Measurements from ENCODE around the gene IL16.
"Not testable (repeated sequence)": the region's sequence is repeated elsewhere in the genome, so short reads cannot be mapped to it uniquely, and the experiment has no call there.

The IL16 gene

DNA sequence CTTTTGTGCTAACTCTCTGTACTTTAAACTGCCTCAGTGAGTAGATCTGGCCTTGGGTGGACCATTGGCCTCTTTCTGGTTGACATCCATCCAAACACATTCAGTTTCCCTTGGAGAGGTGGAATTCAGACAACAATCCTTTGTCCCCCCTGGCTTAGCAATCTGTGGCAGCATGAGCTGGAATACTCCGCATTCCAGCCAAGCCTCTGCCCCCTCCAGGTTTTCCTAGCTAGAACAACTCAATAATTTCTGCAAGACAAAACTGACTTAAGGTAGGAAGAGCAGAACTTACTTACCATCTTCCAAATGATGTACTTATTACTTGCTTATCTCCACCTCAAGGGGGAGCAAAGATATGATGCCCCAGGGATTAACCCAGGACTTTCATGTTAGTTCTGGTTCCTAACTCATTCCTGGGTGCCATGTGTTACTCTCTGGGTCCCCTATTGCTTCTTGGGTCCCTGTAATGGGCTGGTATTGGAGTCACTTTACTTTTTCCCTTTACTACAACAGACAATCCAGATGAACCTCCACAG is 21.8 kb upstream of the IL16 start:
- DNase-seq (ENCODE audit: low spot score) = no peak

DNA sequence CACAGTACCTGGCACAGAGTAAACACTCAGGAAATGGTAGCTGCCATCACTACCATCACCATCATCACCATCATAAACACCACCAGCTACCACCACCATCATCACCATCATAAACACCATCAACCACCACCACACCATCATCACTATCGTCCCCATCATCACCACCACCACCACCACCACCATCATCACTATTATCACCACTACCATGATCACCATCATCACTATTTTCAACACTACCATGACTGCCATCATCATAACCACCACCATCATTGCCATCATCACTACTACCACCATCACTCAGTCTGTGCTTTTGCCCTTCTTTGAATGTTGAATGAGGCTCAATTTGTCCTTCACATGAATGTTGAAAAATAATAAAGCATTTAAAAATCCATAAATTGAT is 21.2 kb upstream of the IL16 start:
- DNase-seq (ENCODE audit: low spot score) = no peak

GRCh38 chr15:81176291-81176893 is 20.3 kb upstream of the IL16 start:
- DNase-seq (ENCODE audit: low spot score) = no peak

- no peak for DNase-seq (ENCODE audit: low spot score)
These were observed 18.3 kb upstream of the IL16 start for GRCh38 chr15:81178365-81178764.

DNA sequence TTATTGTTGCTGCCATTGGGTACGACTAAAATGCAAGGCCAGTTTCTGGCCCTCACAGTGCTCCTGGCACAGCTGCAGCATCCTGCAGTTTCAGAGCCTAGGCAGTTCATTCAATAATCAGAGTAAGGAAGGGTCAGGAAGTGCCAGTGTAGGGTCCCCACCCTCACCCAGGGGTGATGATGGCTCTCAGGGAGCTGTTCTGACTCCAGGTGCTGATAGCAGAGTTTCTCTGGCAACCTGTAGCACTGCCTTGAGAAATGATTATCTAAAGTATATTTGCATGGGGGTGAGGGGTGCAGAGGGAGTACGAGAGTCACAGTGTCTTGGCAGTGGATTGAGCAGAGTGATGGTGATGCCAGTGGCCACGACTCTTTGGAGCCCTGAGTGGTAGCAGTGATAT is 15.5 kb upstream of the IL16 start:
- no peak for DNase-seq (ENCODE audit: low spot score)

DNA sequence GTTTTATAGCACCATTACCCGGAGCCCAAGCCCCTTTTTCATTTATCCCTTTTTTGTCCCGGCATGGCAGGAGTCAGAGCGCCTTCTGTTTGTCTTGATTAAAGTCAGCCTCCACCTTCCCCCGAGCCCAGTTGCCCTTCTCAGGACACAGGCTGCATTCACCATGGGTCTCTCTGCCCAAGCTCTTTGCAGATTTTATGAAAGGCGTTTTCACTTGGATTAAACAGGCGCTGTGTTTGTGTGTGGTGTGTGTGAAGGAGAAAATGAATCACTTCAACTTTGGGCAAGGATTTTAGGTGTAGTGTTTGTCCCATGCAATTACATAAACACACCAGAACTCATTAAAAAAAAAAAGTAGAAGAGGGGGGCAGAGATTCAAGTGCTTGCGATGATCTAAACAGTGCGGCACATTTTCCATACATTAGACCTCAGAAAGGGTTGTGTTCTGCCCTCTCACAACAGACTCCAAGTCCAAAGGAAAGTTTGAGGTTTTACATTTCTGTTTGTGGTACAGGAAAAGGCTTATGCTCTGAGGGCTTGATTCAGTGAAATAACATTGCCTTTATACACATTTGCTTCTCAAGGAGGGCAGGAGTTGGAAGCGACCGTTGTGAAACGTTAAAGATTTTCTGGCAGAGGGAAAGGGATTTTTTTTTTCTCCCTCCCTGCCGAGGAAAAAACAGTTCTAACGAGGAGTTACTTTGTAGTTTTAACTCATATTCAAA is 14.5 kb upstream of the IL16 start:
- no peak for DNase-seq (ENCODE audit: low spot score)

DNA sequence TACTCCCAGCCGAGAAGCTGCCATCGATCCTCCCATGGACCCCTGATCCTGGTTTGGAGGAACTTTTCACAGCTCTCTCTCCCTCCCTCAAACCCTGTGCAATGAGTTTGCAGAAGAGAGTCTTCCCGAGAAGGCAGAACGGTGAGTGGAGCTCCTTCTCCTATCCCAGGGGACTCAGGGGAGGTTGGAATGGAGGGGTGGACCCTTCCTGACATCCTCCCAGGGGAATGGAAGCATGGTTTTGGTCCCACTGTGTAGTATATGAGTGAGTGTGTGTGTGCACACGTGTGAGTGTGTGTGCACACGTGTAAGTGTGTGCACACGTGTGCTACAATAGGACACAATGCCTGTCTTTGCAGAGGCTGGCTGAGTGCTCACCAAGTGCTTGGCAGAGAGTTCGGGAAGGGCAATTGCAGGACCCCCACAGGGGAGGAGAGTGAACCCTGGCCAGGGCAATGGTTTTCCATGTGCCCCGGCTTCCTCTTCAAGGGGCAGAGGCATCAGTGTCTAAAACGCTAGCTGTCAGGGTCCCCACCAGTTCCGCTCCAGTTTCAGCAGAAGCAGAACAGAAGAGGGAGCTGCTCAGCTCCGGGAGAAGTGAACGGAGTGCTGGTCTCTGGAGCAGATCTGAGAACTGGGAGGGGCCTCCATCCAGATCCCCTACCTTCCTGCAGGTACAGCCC is 13.8 kb upstream of the IL16 start:
- DNase-seq (ENCODE audit: low spot score) = no peak

DNA sequence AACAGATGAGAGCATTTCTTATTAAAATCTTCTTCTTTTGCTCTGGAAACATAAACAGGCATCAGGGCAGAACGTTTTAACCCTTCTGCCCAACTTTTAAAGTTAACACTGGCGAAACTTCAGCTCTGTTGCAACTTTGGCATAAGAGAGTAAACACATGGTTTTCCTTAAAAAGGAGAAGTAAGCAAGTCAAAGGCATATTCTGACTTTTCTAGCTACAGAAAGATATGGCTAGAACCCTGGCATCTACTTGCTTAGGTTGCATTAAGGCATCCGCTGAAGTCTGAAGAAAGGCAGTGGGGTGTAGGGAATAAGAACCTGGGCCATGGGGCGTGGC is 13.3 kb upstream of the IL16 start:
- no peak for DNase-seq (ENCODE audit: low spot score)

- DNase-seq (ENCODE audit: low spot score) = no peak
These were observed 12.5 kb upstream of the IL16 start for GRCh38 chr15:81184188-81184587.

DNA sequence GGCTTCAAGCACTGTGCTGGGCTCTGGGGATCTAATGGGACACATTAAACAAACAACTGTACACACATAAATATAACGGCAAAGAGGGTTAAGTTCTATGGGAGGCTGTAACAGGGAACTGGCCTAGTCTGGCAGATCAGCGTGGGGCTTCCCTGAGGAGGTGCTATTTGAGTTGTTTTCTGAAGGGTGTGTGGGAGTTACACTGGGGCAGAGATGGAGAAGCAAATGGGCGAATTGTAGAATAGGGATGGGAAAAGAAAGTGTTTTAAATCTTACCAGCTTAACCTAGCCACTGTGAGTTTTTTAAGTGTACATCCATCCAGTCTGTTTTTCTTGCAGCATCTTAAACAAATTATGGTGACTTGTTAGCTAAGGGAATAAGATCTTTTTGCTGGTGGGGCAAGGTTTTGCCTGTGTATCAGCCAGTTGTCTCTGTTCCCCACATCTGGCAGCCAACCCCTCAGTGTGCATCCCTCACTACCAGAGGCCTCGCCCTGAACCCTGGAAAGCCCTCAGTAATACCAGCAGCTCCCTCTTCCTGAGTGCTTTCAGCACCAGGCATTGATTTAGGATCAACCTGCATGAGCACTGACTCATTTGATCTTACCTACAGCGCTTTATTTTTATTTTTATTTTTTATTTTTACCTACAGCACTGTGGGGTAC is 10.9 kb upstream of the IL16 start:
- no peak for DNase-seq (ENCODE audit: low spot score)

DNA sequence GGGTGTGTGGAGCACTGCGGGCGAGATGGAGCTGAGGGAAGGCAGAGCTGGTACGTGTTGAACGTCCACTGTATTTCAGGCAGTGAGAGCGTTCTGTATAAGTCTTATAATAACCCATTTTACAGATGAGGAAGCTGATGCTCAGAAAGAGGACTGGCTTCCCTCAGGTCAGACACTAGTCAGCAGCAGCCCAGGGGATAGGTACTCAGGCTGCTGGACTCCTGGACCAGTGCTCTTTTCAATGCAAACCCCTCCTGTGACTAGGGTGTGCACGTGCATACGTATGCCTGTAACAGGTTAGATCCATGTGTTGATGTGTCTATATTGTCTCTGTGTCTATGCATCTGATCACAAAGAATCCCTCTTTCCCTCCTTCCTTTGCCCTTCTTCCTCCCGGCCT is 8.3 kb upstream of the IL16 start:
- no peak for DNase-seq (ENCODE audit: low spot score)

DNA sequence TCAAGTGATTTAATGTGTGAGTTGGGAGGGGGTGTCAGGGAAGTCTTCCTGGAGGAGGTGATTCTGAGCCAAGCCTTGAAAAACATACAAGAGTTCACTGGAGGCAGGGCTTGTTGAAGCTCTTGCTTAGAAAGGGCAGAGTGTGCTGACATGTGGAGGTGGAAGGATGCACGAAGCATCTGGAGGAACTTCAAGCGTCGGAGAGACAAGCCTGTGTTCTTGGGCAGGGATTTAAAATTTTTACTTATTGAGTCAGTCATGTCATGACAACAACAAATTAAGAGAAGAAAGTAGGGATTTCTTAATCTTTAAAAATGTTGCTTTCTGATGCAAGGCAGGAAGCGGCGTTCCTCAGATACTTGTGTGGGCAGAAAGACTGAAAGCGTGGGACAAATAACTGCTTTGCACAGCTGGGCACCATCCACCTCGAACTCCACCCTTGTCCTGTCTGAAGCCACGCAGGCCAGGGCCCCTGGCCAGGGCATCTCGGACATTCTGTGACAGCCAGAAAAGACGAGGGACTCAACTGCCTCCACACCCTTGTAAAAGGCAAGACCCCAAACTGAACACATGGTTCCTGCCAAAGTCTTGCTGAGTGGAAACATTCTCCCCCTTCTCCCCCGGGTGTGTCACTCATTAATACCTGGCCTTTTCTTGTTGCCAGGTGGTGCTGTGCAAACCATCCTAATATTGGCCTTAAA is 6.9 kb upstream of the IL16 start:
- DNase-seq (ENCODE audit: low spot score) = no peak

GRCh38 chr15:81190922-81191507 is 5.7 kb upstream of the IL16 start:
- DNase-seq (ENCODE audit: low spot score) = no peak

- no peak for DNase-seq (ENCODE audit: low spot score)
These were observed 5.0 kb upstream of the IL16 start for GRCh38 chr15:81191701-81192100.

DNA sequence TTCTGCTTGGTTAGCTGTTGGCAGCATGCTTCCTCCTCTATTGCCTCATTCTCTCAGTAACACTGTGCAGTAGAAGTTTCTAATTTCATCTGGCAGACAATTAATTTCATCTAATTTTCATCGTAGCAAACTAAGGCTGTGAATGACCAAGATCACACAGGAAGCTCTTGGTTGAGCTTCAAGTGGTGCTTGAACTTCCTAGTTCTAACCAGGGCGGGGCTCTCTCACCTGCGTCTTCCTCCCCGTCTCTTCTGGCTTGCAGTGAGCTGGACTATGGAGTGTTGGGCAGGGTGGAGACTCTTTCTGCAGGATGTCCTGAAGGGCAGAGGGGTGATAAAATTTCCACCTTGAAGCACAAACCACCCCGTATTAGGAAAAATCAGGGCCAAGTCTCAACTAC is 2.0 kb upstream of the IL16 start:
- no peak for DNase-seq (ENCODE audit: low spot score)

- DNase-seq (ENCODE audit: low spot score) = no peak
These were observed 1.3 kb upstream of the IL16 start for GRCh38 chr15:81195339-81195864.

GRCh38 chr15:81197255-81197630 is 564 bp downstream of the IL16 start:
- no peak for DNase-seq (ENCODE audit: low spot score)

- no peak for DNase-seq (ENCODE audit: low spot score)
These were observed 1.1 kb downstream of the IL16 start for GRCh38 chr15:81197688-81198281.

DNA sequence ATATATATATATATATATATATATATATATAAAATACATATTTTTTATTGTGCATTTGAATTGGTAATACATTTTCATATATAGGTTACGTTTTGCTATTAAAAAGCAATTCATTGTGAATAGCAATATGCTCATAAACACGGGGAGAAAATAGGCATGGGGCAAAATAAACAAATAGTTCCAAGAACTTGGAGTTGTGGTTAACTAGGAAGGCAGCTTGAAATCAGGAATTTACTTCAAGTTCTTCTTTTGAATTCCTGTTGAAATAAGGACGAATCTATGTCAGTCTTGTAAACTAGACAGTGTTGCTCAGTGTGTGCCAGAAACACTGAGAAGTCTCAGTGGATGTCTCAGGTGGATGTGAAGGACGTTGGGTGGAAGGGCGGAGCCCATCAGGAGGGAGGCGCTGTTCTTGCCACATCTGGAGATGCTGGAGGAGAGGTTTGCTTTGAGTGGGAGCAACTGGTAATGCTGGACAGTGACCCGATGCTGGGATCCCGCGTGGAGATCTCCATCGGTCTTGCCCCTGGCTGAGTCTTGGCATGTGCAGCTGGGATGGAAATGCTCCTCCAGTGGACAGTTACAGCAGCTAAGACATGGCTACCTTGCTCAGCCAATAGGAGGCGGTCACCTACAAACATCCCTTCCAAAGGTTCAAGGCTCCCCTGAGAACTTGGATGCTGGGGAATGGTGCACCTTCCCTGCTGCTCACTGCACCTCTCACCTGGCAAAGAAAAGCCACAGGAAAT is 2.5 kb downstream of the IL16 start:
- DNase-seq (ENCODE audit: low spot score) = no peak

DNA sequence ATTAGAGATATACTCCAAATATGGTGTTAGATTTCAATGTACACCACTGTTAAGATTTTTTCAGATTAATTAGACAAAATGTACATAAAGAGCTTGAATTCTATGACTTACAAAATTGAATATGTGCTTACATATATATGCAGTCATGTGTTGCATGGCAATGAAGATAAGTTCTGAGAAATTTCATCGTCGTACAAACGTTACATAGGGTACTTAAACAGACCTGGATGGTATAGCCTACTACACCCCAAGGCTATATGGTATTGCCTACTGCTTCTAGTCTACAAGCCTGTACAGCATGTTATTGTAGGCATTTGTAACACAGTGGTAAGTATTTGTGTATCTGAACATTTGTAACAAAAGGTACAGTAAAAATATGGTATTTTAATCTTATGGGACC is 9.3 kb downstream of the IL16 start:
- no peak for DNase-seq (ENCODE audit: low spot score)

GRCh38 chr15:81207987-81208386 is 11.3 kb downstream of the IL16 start:
- not testable (repeated sequence) for DNase-seq (ENCODE audit: low spot score)
